GM12878 (cell line): Measurements from ENCODE around the gene CRYGD. TPM values are rescaled to one million over a fixed set of nuclear protein-coding genes. Genes with fewer than 3 reads are reported as not detected.
A peak's percentile ranks its signal among the peaks of the same experiment; 100 is the strongest.

Source experiments
- ATAC-seq: fragments of 200-7000 bp; cut with Tn5 transposase; 3 replicates; pipeline ENCODE4 v1.9.1; 2020; ENCODE audit warnings: mild to moderate bottlenecking, moderate library complexity
- BruUV-seq: library from RNA; stranded (reverse); fragments of 400-500 nt; replicated peaks from 2 replicates; lab custom pipeline; 2021; lab: Mats Ljungman, UMichigan
- CTCF ChIA-PET: fragments of 300-600 bp; sonication (Branson Sonifier 250); formaldehyde crosslinking; extraction: SDS; loops from one replicate; lab custom pipeline; 2021; ENCODE audit warnings: inconsistent platforms; lab: Yijun Ruan, JAX
- POLR2A ChIA-PET: fragments of 350-600 bp; formaldehyde crosslinking; extraction: SDS; loops from one replicate; lab custom pipeline; 2021; ENCODE audit warnings: inconsistent platforms; lab: Charles Lee
- RAD21 ChIA-PET: fragments of 300-600 bp; sonication (Branson Sonifier 250); formaldehyde crosslinking; loops from one replicate; lab custom pipeline; 2023; ENCODE audit warnings: antibody characterized with exemption; ENCODE audit not compliant: unreplicated experiment; lab: Charles Lee
- SMC1A ChIA-PET: fragments of 300-600 bp; sonication (Branson Sonifier 250); formaldehyde crosslinking; loops from one replicate; lab custom pipeline; 2023; ENCODE audit not compliant: unreplicated experiment, uncharacterized antibody; lab: Charles Lee
- DNase-seq: peaks from one replicate; pipeline ENCODE4 v3.0.0-alpha.2; 2011; ENCODE audit warnings: low read depth, low spot score
- FAIRE-seq: peaks from 3 replicates; lab custom pipeline; 2011; peaks lifted over from hg19 to GRCh38; lab: Jason Lieb, UNC
- H2AFZ ChIP-seq: 2 replicates; pipeline ENCODE4 v1.6.0; 2011; ENCODE audit warnings: low read depth, low read length, control low read depth; ENCODE audit not compliant: control insufficient read depth
- H3K27ac ChIP-seq: 2 replicates; pipeline ENCODE4 v1.5.1; 2011; ENCODE audit warnings: control low read depth; ENCODE audit not compliant: control insufficient read depth, insufficient read depth
- H3K27me3 ChIP-seq, 2 experiments: replicated peaks in 1 of 2; 2 replicates each; pipeline versions ENCODE4 v1.6.0 to v1.6.1; 2011; ENCODE audit warnings: low read length in 1 of 2; ENCODE audit not compliant: control insufficient read depth in 2 of 2, insufficient read depth in 2 of 2
- H3K36me3 ChIP-seq, 2 experiments: 2 replicates each; pipeline ENCODE4 v1.5.1; 2011; ENCODE audit warnings: low read length in 1 of 2; ENCODE audit not compliant: control insufficient read depth in 2 of 2, insufficient read depth in 2 of 2
- H3K4me1 ChIP-seq: 2 replicates; pipeline ENCODE4 v1.6.1; 2011; ENCODE audit warnings: mild to moderate bottlenecking, low read length, moderate library complexity, mixed read lengths; ENCODE audit not compliant: control insufficient read depth, insufficient read depth
- H3K4me2 ChIP-seq: 2 replicates; pipeline ENCODE4 v1.6.0; 2011; ENCODE audit warnings: control low read depth; ENCODE audit not compliant: control insufficient read depth, insufficient read depth
- H3K4me3 ChIP-seq: fragments of 200-600 bp; sonication (generic); 2 replicates; pipeline ENCODE4 v1.5.1; 2016
- H3K79me2 ChIP-seq: 2 replicates; pipeline ENCODE4 v1.6.0; 2011; ENCODE audit warnings: low read length; ENCODE audit not compliant: control insufficient read depth, insufficient read depth
- H3K9ac ChIP-seq: 2 replicates; pipeline ENCODE4 v1.8.0; 2011; ENCODE audit warnings: low read length, control low read depth, mixed read lengths; ENCODE audit not compliant: control insufficient read depth, insufficient read depth
- H3K9me3 ChIP-seq: replicated peaks from 3 replicates; pipeline ENCODE4 v1.5.1; 2011; ENCODE audit warnings: mild to moderate bottlenecking, low read length; ENCODE audit not compliant: control insufficient read depth, insufficient read depth
- H4K20me1 ChIP-seq: 2 replicates; pipeline ENCODE4 v1.6.0; 2011; ENCODE audit not compliant: control insufficient read depth, insufficient read depth
- CUX1 ChIP-seq: IDR thresholded peaks from 2 replicates; pipeline ENCODE4 v1.6.1; 2012; ENCODE audit warnings: improper control_type of control experiment, low read depth, low read length; ENCODE audit not compliant: insufficient replicate concordance
- FOS ChIP-seq: IDR thresholded peaks from 3 replicates; pipeline ENCODE4 v1.6.1; 2011; ENCODE audit warnings: borderline replicate concordance; ENCODE audit not compliant: insufficient read length; ENCODE audit errors: extremely low read depth
- KLF5 ChIP-seq: fragments of 450-650 bp; IDR thresholded peaks from 2 replicates; pipeline ENCODE4 v1.6.1; 2014; ENCODE audit warnings: mild to moderate bottlenecking; ENCODE audit not compliant: partially characterized antibody
- MTA3 ChIP-seq: IDR thresholded peaks from 2 replicates; pipeline ENCODE4 v1.6.1; 2012; ENCODE audit warnings: low read length, inconsistent platforms, borderline replicate concordance
- NFYB ChIP-seq: IDR thresholded peaks from 2 replicates; pipeline ENCODE4 v1.6.1; 2011; ENCODE audit warnings: low read depth, mild to moderate bottlenecking, low read length, improper control_type of control experiment, moderate library complexity; ENCODE audit not compliant: insufficient read depth
- POLR2AphosphoS5 ChIP-seq: IDR thresholded peaks from 2 replicates; pipeline ENCODE4 v1.6.1; 2011; ENCODE audit warnings: mild to moderate bottlenecking, low read length, inconsistent platforms
- USF1 ChIP-seq: IDR thresholded peaks from 2 replicates; pipeline ENCODE4 v1.6.1; 2011; ENCODE audit warnings: borderline replicate concordance, low read depth, mild to moderate bottlenecking, moderate library complexity, mixed read lengths, low read length; ENCODE audit not compliant: insufficient read depth; ENCODE audit errors: extremely low read length
- YBX1 ChIP-seq: fragments of 450-650 bp; IDR thresholded peaks from 2 replicates; pipeline ENCODE4 v1.6.1; 2016; ENCODE audit warnings: antibody characterized with exemption
- ZBTB11 ChIP-seq: fragments of 450-650 bp; formaldehyde crosslinking; IDR thresholded peaks from 2 replicates; pipeline ENCODE4 v1.5.0; 2022; ENCODE audit warnings: mild to moderate bottlenecking, missing genetic modification characterization
- ZBTB33 ChIP-seq: fragments of 450-650 bp; IDR thresholded peaks from 2 replicates; pipeline ENCODE4 v1.6.1; 2017; ENCODE audit warnings: mild to moderate bottlenecking
- WGBS: methylation state at CpG from one replicate; pipeline ENCODE4 v1.1.6; 2016; ENCODE audit warnings: low lambda C conversion rate; ENCODE audit not compliant: insufficient replicate concordance, insufficient coverage; ENCODE audit errors: missing lambda C conversion rate; 5-methylcytosine and 5-hydroxymethylcytosine counted together
- in situ Hi-C: fragments of 300-500 bp; cut with MboI; formaldehyde crosslinking; loops from 9 replicates; pipeline ENCODE4 v1.14.3; 2018; ENCODE audit warnings: mixed read lengths
- intact Hi-C: fragments of 100-400 bp; cut with micrococcal nuclease; formaldehyde crosslinking; loops from one replicate; pipeline ENCODE4 v1.14.2; 2022; ENCODE audit not compliant: unreplicated experiment
- polyA plus RNA-seq, 11 experiments: library from polyadenylated mRNA; depleted of rRNA in 4 of 11; unstranded in 6 of 11; stranded (reverse) in 5 of 11; fragments of >200 nt; fragmentation: Nextera tagmentation in 4 of 11; fragmentation: Illumina TruSeq in 1 of 11; extraction: Ambion mirVana in 4 of 11; extraction: Trizol in 1 of 11; gene quantifications; 1 replicate in 1 of 11; 2 replicates in 10 of 11; pipeline versions ENCODE4 v1.2.1 to v1.2.3, GENCODE V29; 2011 to 2016; ENCODE audit warnings: inconsistent platforms in 2 of 11, missing spikeins in 2 of 11, low read depth in 1 of 11
- total RNA-seq, 4 experiments: library from RNA; depleted of rRNA in 3 of 4; stranded (reverse); fragments of >200 nt in 3 of 4; fragmentation: Illumina TruSeq in 1 of 4; extraction: Trizol in 1 of 4; gene quantifications; 2 replicates each; pipeline versions ENCODE4 v1.2.1 to v1.2.3, GENCODE V29; 2013 to 2021

CRYGD gene
- total and polyA plus RNA-seq, 10 of the 15 experiments (the other 5 are each of a cell fraction or from before 2014, with no cell fraction given), result not detected

GRCh38 chr2:208072250-208072892 is 52.0 kb downstream of the CRYGD start:
- no peaks in the 10 kb centered on the region for H3K4me1 ChIP-seq
- no peaks in the 10 kb centered on the region for H3K9me3 ChIP-seq
- SMC1A ChIA-PET, result interaction anchor here (1.0 to 5.2 kb wide), 9 partner anchors 32 to 346 kb away, joined by 3 to 25 read pairs (median 4); no protein-coding TSS in a partner anchor
- H3K27ac ChIP-seq, result no peak overlapping the region
- no peaks in the 10 kb centered on the region for H3K36me3 ChIP-seq
- FAIRE-seq (peak; percentile 95), DNase-seq (peak; percentile 19), ATAC-seq (peak; percentile 97)
- RAD21 ChIA-PET, result interaction anchor here (0.6 to 4.1 kb wide), 8 partner anchors 30 to 338 kb away, joined by 3 to 26 read pairs (median 4); no protein-coding TSS in a partner anchor
- no peaks in the 10 kb centered on the region for H4K20me1 ChIP-seq
- BruUV-seq, result no TSS peak
- no peak overlapping the region for H2AFZ ChIP-seq
- H3K4me2 ChIP-seq, result no peak overlapping the region
- CTCF ChIA-PET, result interaction anchor here (0.6 to 3.2 kb wide), 27 partner anchors 9 to 1679 kb away, joined by 3 to 31 read pairs (median 4); no protein-coding TSS in a partner anchor
- no peaks in the 10 kb centered on the region for H3K79me2 ChIP-seq
- H3K4me3 ChIP-seq, result no peak overlapping the region
- POLR2A ChIA-PET, result no interaction called here
- 17% methylated on average over 9 of the region's 9 CpGs for WGBS
- intact Hi-C loops, result loop anchor here (1.0 kb wide), 1 partner anchor 326 kb away; no protein-coding TSS in a partner anchor
- in situ Hi-C loops, result no loop called here
- H3K9ac ChIP-seq, result no peak overlapping the region
- no peaks in the 10 kb centered on the region for H3K27me3 ChIP-seq
- TF ChIP-seq ZBTB11 (CRISPR knock-in tag) (no peak), FOS (no peak), MTA3 (no peak), ZBTB33 (no peak), USF1 (no peak), POLR2AphosphoS5 (no peak), YBX1 (no peak), CUX1 (no peak), NFYB (no peak), KLF5 (peak; percentile 43)
